Tibial nerve (tissue), 4 donors: ENCODE measurements around the gene PRKCZ. TPM values are rescaled to one million over a fixed set of nuclear protein-coding genes. Genes with fewer than 3 reads are reported as not detected.

Experiments
- DNase-seq, 2 donors: peaks; one replicate each; pipeline ENCODE4 v3.0.0-alpha.2; 2019; ENCODE audit warnings: low spot score in 2 of 2
- H3K27ac ChIP-seq, 4 donors: fragments of 200-600 bp; sonication (generic) in 3 of 4; one replicate each; pipeline ENCODE4 v1.5.1; 2017 to 2019; ENCODE audit warnings: mild to moderate bottlenecking in 1 of 4
- H3K27me3 ChIP-seq, 2 donors: fragments of 200-600 bp; sonication (generic) in 1 of 2; one replicate each; pipeline versions ENCODE4 v1.5.1 to v1.6.0; 2017 to 2019
- H3K36me3 ChIP-seq, 3 donors: fragments of 200-600 bp; sonication (generic); one replicate each; pipeline ENCODE4 v1.5.1; 2018 to 2019
- H3K4me1 ChIP-seq, 4 donors: fragments of 200-600 bp; sonication (generic) in 3 of 4; one replicate each; pipeline ENCODE4 v1.5.1; 2017 to 2019
- H3K4me3 ChIP-seq, 4 donors: fragments of 200-600 bp; sonication (generic) in 3 of 4; one replicate each; pipeline ENCODE4 v1.5.1; 2017 to 2019; ENCODE audit warnings: mild to moderate bottlenecking in 1 of 4, moderate library complexity in 1 of 4
- H3K9me3 ChIP-seq, 4 donors: fragments of 200-600 bp; sonication (generic) in 3 of 4; one replicate each; pipeline ENCODE4 v1.5.1; 2017 to 2019
- EP300 ChIP-seq, 2 donors: sonication (generic); formaldehyde crosslinking; IDR thresholded peaks; one replicate each; pipeline ENCODE4 v1.6.1; 2017; ENCODE audit warnings: antibody characterized with exemption in 2 of 2, mild to moderate bottlenecking in 1 of 2
- POLR2A ChIP-seq, 2 donors: fragments of 450-650 bp; IDR thresholded peaks; one replicate each; pipeline ENCODE4 v1.6.1; 2017; ENCODE audit warnings: antibody characterized with exemption in 2 of 2, mild to moderate bottlenecking in 2 of 2, moderate library complexity in 2 of 2
- WGBS, 2 donors: methylation state at CpG; one replicate each; pipeline ENCODE4 v1.1.5; 2018; 5-methylcytosine and 5-hydroxymethylcytosine counted together
- total RNA-seq, 4 donors: library from RNA; depleted of rRNA; stranded (reverse); fragments of >200 nt; gene quantifications; one replicate each; pipeline ENCODE4 v1.1.0, GENCODE V29; 2016
- TF ChIP-seq, protein P1 (sequence below), 5 experiments: fragments of 200-600 bp in 3 of 5; fragments of 450-650 bp in 2 of 5; sonication (generic) in 3 of 5; IDR thresholded peaks; one replicate each; pipeline ENCODE4 v1.5.1; 2016 to 2019; ENCODE audit warnings: antibody characterized with exemption in 5 of 5, mild to moderate bottlenecking in 3 of 5, moderate library complexity in 2 of 5

PRKCZ gene
- total RNA-seq, 4 donors from 2014 or later = 2.0 to 3.9 (median 2.8) TPM

DNA sequence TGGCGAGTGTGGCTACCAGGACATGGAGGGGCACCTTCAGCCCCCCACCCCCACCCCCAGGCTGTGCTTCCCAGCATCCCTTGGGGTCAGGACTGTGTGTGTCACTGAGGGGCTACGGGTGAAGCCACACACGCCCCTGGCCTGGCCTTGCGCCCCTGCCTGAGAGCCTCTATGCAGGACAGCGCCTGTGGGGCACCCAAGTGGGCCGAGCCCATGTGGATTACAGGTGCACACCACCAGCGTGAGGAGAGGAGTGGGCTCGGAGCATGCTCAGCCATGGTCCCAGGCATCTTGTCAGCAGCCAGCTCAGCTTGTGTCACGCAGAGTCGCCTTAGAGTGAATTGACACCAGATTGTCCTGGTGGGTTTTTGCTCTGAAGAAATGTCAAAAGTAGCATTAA is 116.5 kb downstream of the PRKCZ start:
- Histone ChIP-seq H3K4me3 (no peak overlapping the region), H3K27ac (no peak overlapping the region), H3K4me1 (no peaks in the 10 kb centered on the region), H3K9me3 (peaks cover 0 to 3% (median 0%) of the 10 kb centered on the region in 4 donors), H3K36me3 (no peaks in the 10 kb centered on the region), H3K27me3 (no peaks in the 10 kb centered on the region)
- DNase-seq = no peak
- TF ChIP-seq POLR2A (IDR thresholded peaks at IDR 0.05) = no peak
- TF ChIP-seq EP300 (IDR thresholded peaks at IDR 0.05) = no peak
- TF ChIP-seq, protein P1, sequence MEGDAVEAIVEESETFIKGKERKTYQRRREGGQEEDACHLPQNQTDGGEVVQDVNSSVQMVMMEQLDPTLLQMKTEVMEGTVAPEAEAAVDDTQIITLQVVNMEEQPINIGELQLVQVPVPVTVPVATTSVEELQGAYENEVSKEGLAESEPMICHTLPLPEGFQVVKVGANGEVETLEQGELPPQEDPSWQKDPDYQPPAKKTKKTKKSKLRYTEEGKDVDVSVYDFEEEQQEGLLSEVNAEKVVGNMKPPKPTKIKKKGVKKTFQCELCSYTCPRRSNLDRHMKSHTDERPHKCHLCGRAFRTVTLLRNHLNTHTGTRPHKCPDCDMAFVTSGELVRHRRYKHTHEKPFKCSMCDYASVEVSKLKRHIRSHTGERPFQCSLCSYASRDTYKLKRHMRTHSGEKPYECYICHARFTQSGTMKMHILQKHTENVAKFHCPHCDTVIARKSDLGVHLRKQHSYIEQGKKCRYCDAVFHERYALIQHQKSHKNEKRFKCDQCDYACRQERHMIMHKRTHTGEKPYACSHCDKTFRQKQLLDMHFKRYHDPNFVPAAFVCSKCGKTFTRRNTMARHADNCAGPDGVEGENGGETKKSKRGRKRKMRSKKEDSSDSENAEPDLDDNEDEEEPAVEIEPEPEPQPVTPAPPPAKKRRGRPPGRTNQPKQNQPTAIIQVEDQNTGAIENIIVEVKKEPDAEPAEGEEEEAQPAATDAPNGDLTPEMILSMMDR (IDR thresholded peaks at IDR 0.05) = no peak
- WGBS, 2 donors = 83 to 84% methylated on average over 6 to 10 of the region's 10 CpGs

DNA sequence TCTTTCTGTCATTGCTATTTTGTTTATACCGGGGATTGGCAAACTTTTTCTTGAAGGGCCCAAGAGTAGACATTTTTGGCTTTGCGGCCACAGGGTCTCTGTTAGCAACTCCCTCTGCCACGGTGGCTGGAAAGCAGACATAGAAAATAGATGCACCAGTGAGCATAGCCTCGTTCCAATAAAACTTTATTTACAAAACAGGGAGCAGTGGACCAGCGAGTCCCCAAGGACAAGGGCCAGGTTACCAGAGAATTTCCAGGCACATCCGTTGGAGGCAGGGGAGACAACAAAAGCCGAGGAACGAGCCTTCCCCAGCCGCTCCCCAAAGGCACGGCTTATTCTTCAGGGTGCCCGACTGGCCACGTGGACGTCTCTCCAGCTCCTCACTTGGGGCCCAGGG is 117.9 kb downstream of the PRKCZ start:
- DNase-seq = no peak
- no peaks in the 10 kb centered on the region for H3K27me3 ChIP-seq
- H3K4me3 ChIP-seq = no peak overlapping the region
- peaks cover 0 to 3% (median 0%) of the 10 kb centered on the region in 4 donors for H3K9me3 ChIP-seq
- TF ChIP-seq EP300 (IDR thresholded peaks at IDR 0.05) (no peak), POLR2A (IDR thresholded peaks at IDR 0.05) (no peak)
- TF ChIP-seq, protein P1 (IDR thresholded peaks at IDR 0.05) = no peak
- 92 to 94% methylated on average over 13 of the region's 13 CpGs for WGBS, 2 donors
- no peaks in the 10 kb centered on the region for H3K36me3 ChIP-seq
- no peaks in the 10 kb centered on the region for H3K4me1 ChIP-seq
- no peak overlapping the region for H3K27ac ChIP-seq

DNA sequence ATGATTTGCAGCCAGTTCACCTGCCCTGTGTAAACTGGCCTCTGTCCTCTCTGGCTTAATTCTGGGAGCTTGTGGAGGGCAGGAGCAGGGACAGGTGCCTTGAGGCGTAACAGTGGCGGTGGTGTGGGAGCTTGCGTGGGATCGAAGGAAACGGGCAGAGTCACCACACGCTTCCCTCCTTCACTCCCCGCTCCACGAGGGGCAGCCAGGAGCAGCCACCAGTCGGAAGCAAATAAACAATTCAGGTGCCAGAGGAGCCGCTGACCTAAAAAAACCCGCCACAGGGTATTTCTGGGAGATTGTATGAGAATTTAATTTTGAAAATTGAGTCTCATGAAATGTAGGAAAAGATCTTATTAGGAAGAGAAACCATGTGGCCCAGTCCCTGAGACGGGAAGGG is 118.3 kb downstream of the PRKCZ start:
- peaks cover 0 to 3% (median 0%) of the 10 kb centered on the region in 4 donors for H3K9me3 ChIP-seq
- H3K27ac ChIP-seq = no peak overlapping the region
- no peaks in the 10 kb centered on the region for H3K27me3 ChIP-seq
- 90% methylated on average over 12 of the region's 12 CpGs for WGBS, 2 donors
- no peak for DNase-seq
- TF ChIP-seq, protein P1 (IDR thresholded peaks at IDR 0.05) = no peak
- TF ChIP-seq POLR2A (IDR thresholded peaks at IDR 0.05) (no peak), EP300 (IDR thresholded peaks at IDR 0.05) (no peak)
- H3K4me1 ChIP-seq = no peaks in the 10 kb centered on the region
- no peak overlapping the region for H3K4me3 ChIP-seq
- no peaks in the 10 kb centered on the region for H3K36me3 ChIP-seq

DNA sequence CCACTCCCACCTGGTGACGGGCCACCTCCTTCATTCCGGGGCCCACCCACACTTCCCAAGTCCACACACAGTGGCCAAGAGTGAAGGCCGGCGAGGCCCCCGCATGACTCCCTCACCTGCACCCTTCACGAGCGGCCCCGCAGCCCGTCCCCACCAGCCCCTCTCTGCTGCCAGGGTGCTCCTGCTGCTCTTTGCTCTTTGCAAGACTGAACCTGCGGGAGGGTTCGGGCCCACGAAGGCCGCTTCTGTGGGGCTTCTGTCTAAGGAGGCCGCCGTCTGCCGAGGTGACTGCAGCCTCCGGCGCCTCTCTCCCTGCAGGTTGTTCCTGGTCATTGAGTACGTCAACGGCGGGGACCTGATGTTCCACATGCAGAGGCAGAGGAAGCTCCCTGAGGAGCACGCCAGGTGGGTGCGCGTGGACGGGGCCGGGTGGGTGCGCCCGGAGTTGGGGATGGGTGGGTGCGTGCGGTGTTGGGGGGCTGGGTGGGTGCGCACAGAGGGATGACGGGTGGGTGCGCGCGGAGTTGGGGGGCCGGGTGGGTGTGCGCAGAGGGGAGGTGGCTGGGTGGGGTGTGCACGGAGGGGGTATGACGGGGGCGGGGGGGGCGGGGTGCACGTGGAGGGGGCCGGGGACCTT is 119.1 kb downstream of the PRKCZ start:
- H3K27ac ChIP-seq = no peak overlapping the region
- no peaks in the 10 kb centered on the region for H3K27me3 ChIP-seq
- no peaks in the 10 kb centered on the region for H3K36me3 ChIP-seq
- no peak for DNase-seq
- 91 to 93% methylated on average over 42 to 43 of the region's 43 CpGs for WGBS, 2 donors
- TF ChIP-seq, protein P1 (IDR thresholded peaks at IDR 0.05) = no peak
- TF ChIP-seq EP300 (IDR thresholded peaks at IDR 0.05) (no peak), POLR2A (IDR thresholded peaks at IDR 0.05) (no peak)
- peaks cover 0 to 4% (median 0%) of the 10 kb centered on the region in 4 donors for H3K4me1 ChIP-seq
- H3K9me3 ChIP-seq = peaks cover 0 to under 1% (median 0%) of the 10 kb centered on the region in 4 donors
- H3K4me3 ChIP-seq = no peak overlapping the region

DNA sequence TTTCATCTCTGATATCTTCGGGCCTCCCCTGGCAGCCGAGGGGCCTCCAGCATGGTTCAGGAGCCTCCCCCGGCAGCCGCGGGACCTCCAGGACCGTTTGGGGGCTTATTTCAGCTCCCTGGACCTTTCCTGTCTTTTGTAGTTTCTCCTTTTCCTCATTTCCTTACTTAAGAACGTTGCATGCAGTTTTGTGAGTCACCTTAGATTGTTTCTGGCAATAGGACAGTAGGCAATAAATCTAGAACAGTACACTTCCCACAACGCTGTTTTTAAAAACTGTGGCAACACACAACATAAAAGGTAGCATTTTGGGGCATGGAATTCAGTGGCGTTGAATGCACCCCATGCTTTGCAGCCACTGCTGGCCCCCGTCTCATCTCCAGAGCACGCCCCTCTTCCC is 120.0 kb downstream of the PRKCZ start:
- H3K4me3 ChIP-seq = no peak overlapping the region
- no peaks in the 10 kb centered on the region for H3K9me3 ChIP-seq
- WGBS, 2 donors = 67 to 71% methylated on average over 11 of the region's 11 CpGs
- no peak overlapping the region for H3K27ac ChIP-seq
- H3K36me3 ChIP-seq = no peaks in the 10 kb centered on the region
- H3K4me1 ChIP-seq = peaks cover 0 to 11% (median 0%) of the 10 kb centered on the region in 4 donors
- no peak for DNase-seq
- no peaks in the 10 kb centered on the region for H3K27me3 ChIP-seq
- TF ChIP-seq, protein P1 (IDR thresholded peaks at IDR 0.05) = no peak
- TF ChIP-seq POLR2A (IDR thresholded peaks at IDR 0.05) (no peak), EP300 (IDR thresholded peaks at IDR 0.05) (no peak)
